GM19452 (cell line): ENCODE results near the gene NHERF2.
A peak's percentile ranks its signal among the peaks of the same experiment; 100 is the strongest.

ENCODE experiments used
- ATAC-seq: cut with Tn5 transposase; IDR thresholded peaks from one replicate; pipeline ENCODE4 v1.9.1; 2021; ENCODE audit not compliant: unreplicated experiment

Gene NHERF2

DNA sequence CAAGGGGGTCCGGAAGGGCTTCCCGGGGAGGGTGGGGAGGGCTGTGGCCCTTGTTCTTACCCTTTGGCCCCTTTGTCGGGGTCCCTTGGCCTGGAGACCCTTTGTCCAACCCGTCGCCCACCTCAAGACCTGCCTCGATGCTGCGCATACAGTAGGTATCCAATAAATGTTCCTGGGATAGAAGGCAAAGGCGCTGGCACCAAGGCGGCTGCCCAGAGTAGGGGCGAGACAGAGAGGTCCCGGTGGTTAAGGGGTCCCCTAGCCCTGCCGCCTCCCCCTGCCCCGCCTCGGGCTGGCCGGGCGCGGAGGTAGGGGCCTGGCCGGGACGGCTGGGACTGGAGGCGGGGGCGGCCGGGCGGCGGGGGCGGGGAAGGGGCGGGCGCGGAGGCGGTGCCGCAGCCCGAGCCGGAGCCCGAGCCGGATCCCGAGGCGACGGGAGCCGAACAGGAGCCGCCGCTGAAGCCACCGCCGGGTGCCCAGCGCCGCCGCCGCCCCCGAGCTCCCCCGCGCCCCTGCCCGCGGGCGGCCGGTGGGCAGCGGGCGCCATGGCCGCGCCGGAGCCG lies at the start of gene NHERF2:
NHERF2 (plus strand) TSS at position 442 of the 563 bp plus-strand sequence; CDS start at position 546, 104 bp downstream.
- ATAC-seq = no peak

DNA sequence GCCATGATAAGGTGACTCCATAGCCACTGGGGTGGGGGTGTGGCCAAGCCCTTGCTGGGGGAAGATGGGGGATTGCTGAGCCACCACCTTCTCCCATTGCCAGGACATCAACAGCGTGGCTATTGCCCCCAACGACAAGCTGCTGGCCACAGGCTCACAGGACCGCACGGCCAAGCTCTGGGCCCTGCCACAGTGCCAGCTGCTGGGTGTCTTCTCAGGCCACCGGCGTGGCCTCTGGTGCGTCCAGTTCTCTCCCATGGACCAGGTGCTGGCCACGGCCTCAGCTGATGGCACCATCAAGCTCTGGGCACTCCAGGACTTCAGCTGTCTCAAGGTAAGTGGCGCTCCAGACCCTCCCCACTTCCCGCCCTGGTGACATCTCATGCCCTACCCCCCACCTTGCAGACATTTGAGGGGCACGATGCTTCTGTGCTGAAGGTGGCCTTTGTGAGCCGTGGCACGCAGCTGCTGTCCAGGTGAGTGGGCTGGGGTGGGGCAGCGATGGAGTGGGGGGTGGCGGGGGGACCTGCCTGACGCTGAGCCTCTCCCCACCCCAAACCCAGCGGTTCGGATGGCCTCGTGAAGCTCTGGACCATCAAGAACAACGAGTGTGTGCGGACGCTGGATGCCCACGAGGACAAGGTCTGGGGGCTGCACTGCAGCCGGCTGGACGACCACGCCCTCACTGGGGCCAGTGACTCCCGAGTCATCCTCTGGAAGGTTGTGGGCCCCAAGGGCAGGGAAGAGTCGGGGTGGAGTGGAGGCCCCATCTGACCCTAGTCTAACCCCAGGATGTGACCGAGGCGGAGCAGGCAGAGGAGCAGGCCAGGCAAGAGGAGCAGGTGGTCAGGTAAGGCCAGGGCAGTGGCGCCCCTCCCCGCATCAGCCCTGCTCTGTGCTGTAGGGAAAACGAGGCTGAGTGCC lies 49.5 kb upstream of the NHERF2 start:
- no peak for ATAC-seq

GRCh38 chr16:1977875-1978268 lies 48.8 kb upstream of the NHERF2 start:
- no peak for ATAC-seq

- no peak for ATAC-seq
Measured at GRCh38 chr16:1978476-1979120, 48.1 kb upstream of the NHERF2 start.

DNA sequence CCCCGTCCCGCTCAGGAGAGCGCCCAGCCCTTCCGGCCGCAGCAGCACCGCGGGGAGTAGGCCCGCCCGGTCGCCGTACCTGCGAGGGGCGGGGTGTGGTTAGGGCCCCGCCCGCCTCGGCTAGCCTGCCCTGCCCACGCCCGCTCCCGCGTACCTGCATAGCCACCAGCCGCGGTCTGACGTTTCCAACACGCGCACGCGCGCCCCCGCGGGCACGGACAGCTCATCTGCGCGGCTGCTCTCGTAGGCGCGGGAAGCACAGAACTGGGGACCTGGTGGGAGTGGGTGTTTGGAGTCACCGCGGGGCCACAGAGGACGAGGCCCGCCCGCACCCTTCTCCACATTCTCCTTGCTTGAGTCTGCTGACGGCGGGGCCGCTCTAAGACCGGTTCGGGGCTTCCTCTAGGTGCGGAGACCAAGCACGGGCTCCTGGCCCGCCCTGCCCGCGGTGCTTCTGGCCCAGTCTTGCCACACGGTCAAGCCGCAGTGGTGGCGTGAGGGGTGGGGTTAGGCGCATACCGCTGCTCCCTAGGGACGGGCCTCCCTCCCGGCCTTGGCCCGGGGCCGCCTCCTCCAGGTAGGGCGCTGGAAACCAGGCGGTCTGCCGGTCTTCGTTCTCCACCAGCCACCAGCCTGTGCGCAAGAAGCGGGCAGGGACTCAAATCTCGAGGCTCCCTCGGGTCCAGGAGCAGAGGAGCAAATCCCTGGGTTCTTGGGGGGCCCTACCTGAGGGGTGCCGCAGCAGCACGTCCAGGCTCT lies 47.3 kb upstream of the NHERF2 start:
- ATAC-seq = no peak

- no peak for ATAC-seq
Measured at GRCh38 chr16:1980030-1980769, 46.5 kb upstream of the NHERF2 start.

GRCh38 chr16:1980770-1981087 lies 46.0 kb upstream of the NHERF2 start:
- no peak for ATAC-seq

DNA sequence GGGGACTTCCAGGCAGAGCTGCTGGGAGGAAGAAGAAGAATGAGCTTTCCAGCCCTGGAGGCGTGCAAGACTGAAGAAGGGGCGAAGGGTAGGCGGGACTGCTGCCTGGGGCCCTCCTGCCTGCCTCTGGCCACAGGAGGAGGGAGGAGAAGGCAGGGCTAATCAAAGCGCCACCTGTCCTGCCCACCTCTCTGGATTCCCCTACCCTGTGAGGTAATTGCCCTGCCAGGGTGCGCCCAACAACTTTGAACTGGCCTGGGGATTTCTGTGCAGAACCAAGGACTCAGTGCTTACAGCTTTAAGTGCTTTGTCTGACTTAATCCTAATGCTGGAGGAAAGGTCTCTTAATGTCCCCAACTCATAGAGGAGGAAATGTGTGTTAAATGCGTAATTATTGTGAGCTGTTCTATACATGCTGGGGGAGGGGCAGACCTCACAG lies 45.3 kb upstream of the NHERF2 start, which contains the start of gene NOXO1:
NOXO1 (minus strand) TSS at position 72 of the 439 bp plus-strand sequence. CDS start 290 bp downstream, outside the sequence.
- ATAC-seq = no peak

- ATAC-seq = no peak
Measured at GRCh38 chr16:1982013-1982433, 44.7 kb upstream of the NHERF2 start.

DNA sequence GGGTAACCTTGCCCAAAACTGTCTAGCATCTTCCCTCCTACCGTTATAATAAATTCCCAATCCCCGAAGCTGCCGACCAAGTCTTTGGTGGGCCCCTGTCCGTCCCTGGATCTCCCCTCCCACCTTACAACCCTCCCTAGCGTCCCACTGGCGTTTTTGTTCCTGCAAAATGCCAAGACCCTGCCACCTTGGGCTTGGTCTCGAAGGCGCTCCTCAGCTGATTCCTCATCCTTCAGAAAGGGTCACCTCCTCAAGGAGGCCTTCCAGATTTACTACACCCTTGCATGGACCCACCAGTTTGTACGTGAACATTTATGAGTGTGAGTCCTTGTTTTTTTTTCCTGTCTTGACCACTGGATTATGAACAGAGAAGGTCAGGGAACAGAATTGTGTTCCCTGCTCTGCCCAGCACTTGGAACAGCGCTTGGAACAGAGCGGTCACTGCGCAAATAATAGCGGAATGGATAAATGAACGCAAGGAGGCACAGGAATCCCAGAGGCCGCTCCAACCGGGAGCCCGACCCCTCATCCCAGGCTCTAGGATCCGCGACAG lies 43.6 kb upstream of the NHERF2 start:
- no peak for ATAC-seq

- peak; percentile 66 for ATAC-seq
Measured at GRCh38 chr16:1983544-1984346, 43.0 kb upstream of the NHERF2 start, which contains the start of gene GFER. Gene GFER, plus strand, starts transcription at chr16:1984193. Its CDS starts 26 bp downstream, at chr16:1984219.

DNA sequence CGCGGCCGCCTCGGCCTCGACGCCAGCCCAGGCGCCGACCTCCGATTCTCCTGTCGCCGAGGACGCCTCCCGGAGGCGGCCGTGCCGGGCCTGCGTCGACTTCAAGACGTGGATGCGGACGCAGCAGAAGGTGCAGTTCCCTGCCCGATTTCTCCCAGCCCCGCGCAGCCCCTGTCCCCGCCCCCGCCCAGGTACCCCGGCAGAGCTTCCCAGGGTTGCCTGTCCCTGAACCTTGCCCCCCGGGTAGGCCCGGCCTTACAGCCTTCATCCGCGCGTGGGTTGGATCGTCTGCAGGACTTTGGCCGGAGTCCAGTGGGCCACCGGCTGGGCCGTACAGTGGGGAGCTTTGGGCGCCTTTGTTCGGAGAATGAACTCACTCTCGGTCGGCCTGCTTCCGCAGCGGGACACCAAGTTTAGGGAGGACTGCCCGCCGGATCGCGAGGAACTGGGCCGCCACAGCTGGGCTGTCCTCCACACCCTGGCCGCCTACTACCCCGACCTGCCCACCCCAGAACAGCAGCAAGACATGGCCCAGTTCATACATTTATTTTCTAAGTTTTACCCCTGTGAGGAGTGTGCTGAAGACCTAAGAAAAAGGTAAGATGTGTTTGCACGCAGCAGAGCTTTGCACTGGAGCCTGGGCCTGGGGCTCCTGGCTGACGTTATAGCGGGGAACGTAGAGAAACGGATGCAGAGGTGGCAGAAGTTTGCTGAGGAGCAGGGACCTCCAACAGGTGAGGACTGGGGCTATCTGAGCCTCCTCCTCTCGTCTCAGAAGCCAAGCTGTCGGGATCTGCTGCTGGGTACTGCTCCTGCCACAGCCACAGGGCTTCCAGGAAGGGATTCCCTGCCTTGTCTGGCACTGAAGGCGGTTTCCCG lies 42.1 kb upstream of the NHERF2 start:
- no peak for ATAC-seq

DNA sequence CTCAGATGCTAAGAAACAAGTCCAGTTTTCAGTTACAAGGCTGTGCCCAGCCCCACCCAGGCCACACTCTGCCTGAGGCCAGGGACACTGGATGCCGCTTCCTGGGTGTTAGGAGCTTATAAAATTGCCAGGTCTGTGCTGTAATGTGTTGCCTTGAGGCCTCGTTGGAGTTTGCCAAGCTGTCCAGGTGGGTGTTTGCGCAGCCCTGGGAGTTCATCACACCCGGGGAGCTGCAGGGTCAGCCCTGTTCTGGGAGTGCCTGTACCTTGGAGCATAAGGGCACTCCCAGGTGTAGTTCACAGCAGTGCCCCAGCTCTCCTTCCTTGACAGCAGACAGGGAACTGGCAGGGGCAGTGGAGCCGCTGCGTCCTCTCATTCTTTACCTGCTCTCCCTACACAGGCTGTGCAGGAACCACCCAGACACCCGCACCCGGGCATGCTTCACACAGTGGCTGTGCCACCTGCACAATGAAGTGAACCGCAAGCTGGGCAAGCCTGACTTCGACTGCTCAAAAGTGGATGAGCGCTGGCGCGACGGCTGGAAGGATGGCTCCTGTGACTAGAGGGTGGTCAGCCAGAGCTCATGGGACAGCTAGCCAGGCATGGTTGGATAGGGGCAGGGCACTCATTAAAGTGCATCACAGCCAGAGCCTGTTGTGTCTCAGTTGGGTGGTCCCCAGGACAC lies 41.1 kb upstream of the NHERF2 start:
- ATAC-seq = no peak

DNA sequence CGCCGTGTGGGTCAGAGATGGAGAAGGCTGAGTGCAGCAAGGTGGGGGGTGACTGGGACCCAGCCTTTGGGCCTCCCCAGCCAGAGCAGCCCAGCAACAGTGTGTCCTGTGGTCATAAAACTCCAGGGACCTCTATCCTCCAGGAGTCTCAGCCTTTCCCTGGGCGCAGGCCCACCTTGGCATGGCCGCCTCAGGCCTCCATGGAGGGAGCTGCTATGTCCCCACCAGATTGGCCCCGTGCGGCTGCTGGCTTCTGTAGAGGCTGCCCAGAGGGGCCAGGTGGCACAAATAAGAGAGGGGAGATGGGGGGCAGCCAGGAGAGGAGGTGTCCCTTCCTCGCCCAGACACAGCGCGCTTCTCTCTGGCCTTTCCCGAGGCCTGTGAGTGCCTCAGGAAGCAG lies 39.5 kb upstream of the NHERF2 start:
- ATAC-seq = no peak

DNA sequence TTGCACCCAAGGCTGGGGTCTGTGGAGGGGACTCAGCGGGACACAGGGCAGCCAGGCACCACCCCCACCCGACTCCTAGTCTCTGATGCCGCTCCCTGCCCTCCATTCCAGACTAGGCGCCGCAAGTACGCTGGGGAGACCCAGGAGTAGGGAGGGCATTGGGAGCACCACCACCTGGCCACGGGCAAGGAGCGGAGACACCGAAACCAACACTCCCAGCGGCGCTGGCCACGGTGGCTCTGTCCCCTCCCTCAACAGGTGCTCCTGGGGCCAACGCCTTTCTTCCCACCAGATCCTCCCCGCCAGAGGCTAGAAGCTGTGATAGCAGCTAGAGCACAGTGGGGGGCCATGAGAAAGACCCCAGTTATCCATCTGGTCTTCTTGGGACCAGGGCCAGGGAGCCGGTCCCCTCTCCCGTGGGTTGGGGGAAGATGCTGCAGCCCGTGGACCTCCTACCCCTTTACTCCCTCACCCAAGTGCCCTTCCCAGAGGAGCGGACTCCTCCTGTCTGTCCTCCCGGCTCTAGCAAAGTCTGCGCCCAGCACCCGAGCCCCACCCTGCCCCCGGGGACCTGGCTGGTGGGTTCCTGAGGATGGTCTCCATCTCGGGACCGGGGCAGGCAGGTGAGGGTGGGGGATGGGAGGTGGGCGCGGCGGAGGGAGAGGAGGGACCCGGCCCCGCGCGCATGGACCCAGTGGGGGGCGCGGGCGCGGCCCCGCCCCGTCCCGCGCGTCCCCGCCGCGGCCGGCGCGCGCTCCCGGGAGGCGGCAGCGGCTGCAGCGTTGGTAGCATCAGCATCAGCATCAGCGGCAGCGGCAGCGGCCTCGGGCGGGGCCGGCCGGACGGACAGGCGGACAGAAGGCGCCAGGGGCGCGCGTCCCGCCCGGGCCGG lies 37.2 kb upstream of the NHERF2 start, which contains the start of gene SYNGR3:
SYNGR3 (plus strand) TSS at position 762 of the 892 bp plus-strand sequence. CDS start 133 bp downstream, outside the sequence.
- ATAC-seq = no peak

GRCh38 chr16:1990101-1990350 lies 36.7 kb upstream of the NHERF2 start:
- no peak for ATAC-seq
